GM19193 (cell line): ENCODE data around the gene ROPN1.
"Not testable (repeated sequence)": the region's sequence is repeated elsewhere in the genome, so short reads cannot be mapped to it uniquely, and the experiment has no call there.

Source experiments
- POLR2A ChIP-seq: IDR thresholded peaks from 4 replicates; pipeline ENCODE4 v1.6.1; 2011; ENCODE audit not compliant: insufficient read depth, insufficient read length; ENCODE audit errors: extremely low read depth

The ROPN1 gene

GRCh38 chr3:123991730-123992588 lies at the start of gene ROPN1:
ROPN1 (minus strand) TSS chr3:123992124; CDS start chr3:123980481, 11,643 bp downstream.
- not testable (repeated sequence) for TF ChIP-seq POLR2A

DNA sequence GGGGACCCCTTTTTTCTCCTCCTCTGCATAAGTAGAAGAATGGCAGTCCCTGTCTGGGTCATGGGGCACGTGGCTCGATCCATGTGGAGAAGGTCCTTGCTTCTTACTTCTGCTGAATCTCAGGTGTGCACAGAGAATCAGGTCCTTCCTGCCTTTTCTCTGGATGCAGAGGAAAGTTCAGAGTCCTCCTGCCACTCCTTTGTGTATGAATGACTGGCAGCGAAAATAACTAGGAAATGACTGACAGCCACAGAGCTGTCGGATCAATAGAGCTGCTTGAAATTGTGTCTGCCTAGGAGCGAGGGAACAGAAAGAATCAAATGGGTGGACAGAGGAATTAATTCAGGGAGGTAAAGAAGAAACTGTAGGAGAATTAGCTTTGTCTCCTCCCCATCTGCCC lies 49.6 kb upstream of the ROPN1 start:
- no peak for TF ChIP-seq POLR2A

DNA sequence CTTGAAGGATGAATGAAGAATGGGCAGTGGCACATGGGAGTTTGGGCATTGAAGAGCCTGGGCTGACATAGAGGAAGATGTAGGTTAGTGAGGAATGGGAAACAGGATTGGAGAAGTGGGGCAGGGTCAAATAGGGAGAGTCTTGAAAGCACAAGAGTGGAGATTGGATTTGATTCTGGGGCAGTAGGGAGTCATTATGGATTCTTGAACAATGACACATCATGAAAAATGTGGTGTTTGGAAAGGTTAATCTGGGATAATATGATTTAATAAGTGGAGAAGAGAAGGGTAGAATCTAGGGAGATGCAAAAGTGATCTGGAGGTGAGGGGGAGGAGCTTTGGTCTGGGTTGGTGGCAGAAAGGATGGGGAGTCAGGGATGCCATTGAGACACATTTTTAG lies 45.4 kb upstream of the ROPN1 start:
- TF ChIP-seq POLR2A = no peak

DNA sequence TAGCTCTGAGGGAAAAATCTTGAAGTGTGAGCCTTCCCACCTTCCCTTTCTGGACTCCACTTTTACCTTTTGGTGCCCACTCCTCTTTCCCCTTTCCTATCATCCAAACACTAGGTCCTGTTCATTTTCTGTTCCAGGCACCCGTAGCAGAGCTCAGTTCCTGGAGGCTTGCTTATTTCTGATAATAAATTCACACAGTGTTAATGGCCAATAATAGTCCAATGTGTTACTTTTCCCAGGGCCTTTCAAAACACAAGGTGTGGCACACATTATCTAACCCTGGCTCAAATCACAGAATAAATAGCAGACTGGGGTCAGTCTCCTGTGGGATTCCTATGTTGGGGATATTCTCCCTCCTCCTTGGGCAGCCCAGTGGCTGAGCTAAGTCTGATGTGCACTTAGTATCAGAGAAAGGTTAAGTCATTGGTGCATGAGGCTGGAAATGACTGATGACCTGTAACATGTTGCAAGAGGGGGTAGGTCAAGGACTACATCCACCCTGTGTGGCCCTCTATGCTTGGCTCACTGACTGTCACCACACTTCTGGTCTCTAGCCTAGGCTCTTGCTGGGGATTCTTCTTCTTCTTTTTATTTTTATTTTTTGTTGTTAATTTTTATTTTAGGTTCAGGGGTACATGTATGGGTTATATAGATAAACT lies 43.7 kb upstream of the ROPN1 start:
- TF ChIP-seq POLR2A = no peak

DNA sequence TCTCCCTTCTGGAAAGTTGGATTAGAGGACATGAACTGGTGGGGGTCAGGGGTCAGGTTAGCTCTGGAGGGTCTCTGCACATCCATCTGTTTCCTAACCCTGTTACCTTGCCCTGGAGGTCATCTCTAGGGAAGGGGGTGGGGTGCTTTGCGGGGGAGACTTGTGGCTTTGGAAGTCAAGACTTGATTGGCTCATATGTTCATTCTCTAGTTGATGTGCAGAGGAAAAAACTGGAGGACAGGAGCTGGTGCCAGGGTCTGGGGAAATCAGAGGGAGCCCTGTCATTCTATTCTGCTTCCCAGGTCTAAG lies 42.9 kb upstream of the ROPN1 start:
- no peak for TF ChIP-seq POLR2A

GRCh38 chr3:124034016-124034843 lies 42.3 kb upstream of the ROPN1 start:
- TF ChIP-seq POLR2A = no peak

- no peak for TF ChIP-seq POLR2A
These were observed 41.6 kb upstream of the ROPN1 start, which contains the start of gene KALRN for GRCh38 chr3:124033360-124034015. KALRN (plus strand) TSS chr3:124033369.

DNA sequence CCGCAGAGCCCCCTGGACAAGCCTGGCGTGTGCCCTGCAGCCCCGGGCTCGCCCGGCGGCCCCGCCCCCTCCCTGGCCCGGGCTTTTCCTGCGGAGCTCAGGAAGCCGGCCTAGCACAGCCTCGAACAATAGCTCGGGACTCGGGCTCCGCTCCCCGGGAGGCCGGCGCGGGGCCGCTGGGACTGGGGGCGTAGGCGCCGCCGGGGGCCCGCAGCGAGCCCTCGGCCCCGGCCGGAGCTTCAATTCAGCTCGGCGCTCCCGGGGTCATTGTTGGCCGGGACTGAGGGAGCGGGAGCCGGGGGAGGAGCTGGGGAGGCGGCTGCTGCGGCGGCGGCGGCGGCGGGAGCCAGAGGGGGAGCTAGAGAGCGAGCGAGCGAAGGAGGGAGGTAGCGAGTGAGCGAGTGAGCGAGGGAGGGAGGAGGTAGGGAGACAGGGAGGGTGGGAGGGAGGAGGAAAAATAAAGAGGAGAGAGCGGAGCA lies 41.0 kb upstream of the ROPN1 start:
- no peak for TF ChIP-seq POLR2A

- no peak for TF ChIP-seq POLR2A
These were observed 40.5 kb upstream of the ROPN1 start for GRCh38 chr3:124032311-124032880.

DNA sequence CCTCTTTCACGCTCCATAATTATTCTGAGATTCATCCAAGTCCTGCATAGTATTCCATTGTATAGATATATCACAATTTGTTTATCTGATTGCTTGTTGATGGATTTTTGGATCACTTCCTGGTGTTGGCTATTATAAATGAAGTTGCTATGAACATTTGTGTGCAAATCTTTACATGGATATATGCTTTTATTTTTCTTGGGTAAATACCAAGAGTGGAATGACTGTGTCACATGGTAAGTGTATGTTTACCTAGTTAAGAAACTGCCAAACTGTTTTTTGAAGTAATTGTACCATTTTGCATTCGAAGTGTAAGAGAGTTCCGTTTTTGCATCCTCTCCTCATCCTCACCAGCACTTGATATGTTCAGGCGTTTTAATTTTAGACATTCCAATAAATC lies 34.6 kb upstream of the ROPN1 start:
- no peak for TF ChIP-seq POLR2A

GRCh38 chr3:124019291-124019690 lies 27.4 kb upstream of the ROPN1 start:
- TF ChIP-seq POLR2A = no peak

- no peak for TF ChIP-seq POLR2A
These were observed 22.5 kb upstream of the ROPN1 start for GRCh38 chr3:124014366-124014942.

DNA sequence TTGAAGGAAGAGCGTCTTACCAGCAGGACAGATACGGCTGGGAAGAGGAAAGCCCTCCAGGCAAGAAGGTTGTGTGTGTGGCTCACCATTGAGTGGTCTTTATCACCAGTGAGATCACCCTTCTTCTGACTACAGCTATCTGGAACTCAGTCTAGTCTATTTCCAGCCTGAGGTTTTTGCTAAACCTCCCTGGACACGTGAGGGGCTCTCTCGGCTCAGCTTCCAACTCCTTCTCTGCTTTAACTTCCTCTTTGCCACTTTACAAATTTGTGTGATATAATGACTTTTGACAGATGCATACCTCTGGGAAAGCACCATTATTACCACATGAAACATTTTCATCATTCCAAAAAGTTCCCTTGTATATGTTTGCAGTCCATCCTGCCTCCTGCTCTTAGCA lies 15.3 kb upstream of the ROPN1 start:
- TF ChIP-seq POLR2A = no peak

GRCh38 chr3:123997543-123997942 lies 5.6 kb upstream of the ROPN1 start:
- TF ChIP-seq POLR2A = no peak
